KOPT-K1 (cell line): ENCODE measurements around the gene TARBP2.
"Not testable (repeated sequence)": the region's sequence is repeated elsewhere in the genome, so short reads cannot be mapped to it uniquely, and the experiment has no call there.

Source experiments
- H3K27ac ChIP-seq: fragments of 200-600 bp; sonication (generic); 2 replicates; pipeline ENCODE4 v1.5.1; 2016; ENCODE audit warnings: antibody characterized with exemption, mild to moderate bottlenecking, low read depth, low read length; ENCODE audit not compliant: poor library complexity, severe bottlenecking
- H3K36me3 ChIP-seq: fragments of 200-600 bp; sonication (generic); 2 replicates; pipeline ENCODE4 v1.5.1; 2017; ENCODE audit warnings: antibody characterized with exemption, mild to moderate bottlenecking, low read length, moderate library complexity; ENCODE audit not compliant: insufficient read depth
- H3K9me3 ChIP-seq: fragments of 200-600 bp; sonication (generic); 2 replicates; pipeline ENCODE4 v1.5.1; 2017; ENCODE audit warnings: antibody characterized with exemption, low read length, mild to moderate bottlenecking; ENCODE audit not compliant: insufficient read depth, poor library complexity, severe bottlenecking

TARBP2 gene

GRCh38 chr12:53536962-53537361 lies 35.9 kb downstream of the TARBP2 start:
- peaks cover 85% of the 10 kb centered on the region for H3K36me3 ChIP-seq
- no peak overlapping the region for H3K27ac ChIP-seq
- H3K9me3 ChIP-seq, result no peaks in the 10 kb centered on the region

- Histone ChIP-seq H3K36me3 (peaks cover 82% of the 10 kb centered on the region), H3K27ac (no peak overlapping the region), H3K9me3 (no peaks in the 10 kb centered on the region)
These were observed 37.2 kb downstream of the TARBP2 start for GRCh38 chr12:53538209-53538689.

GRCh38 chr12:53539526-53539925 lies 38.4 kb downstream of the TARBP2 start:
- Histone ChIP-seq H3K27ac (no peak overlapping the region), H3K36me3 (peaks cover 70% of the 10 kb centered on the region), H3K9me3 (no peaks in the 10 kb centered on the region)

GRCh38 chr12:53543539-53543938 lies 42.5 kb downstream of the TARBP2 start:
- Histone ChIP-seq H3K36me3 (peaks cover 44% of the 10 kb centered on the region), H3K9me3 (no peaks in the 10 kb centered on the region), H3K27ac (no peak overlapping the region)

GRCh38 chr12:53548354-53548753 lies 47.3 kb downstream of the TARBP2 start:
- peaks cover 32% of the 10 kb centered on the region for H3K36me3 ChIP-seq
- not testable (repeated sequence) for H3K9me3 ChIP-seq, H3K27ac ChIP-seq

- not testable (repeated sequence) for H3K27ac ChIP-seq, H3K9me3 ChIP-seq
- H3K36me3 ChIP-seq, result peaks cover 32% of the 10 kb centered on the region
These were observed 49.0 kb downstream of the TARBP2 start for GRCh38 chr12:53550131-53550530.

GRCh38 chr12:53550595-53550994 lies 49.5 kb downstream of the TARBP2 start:
- Histone ChIP-seq H3K27ac (no peak overlapping the region), H3K36me3 (peaks cover 32% of the 10 kb centered on the region), H3K9me3 (no peaks in the 10 kb centered on the region)

- Histone ChIP-seq H3K36me3 (peaks cover 32% of the 10 kb centered on the region), H3K27ac (peak overlapping the region; percentile 25), H3K9me3 (no peaks in the 10 kb centered on the region)
These were observed 50.8 kb downstream of the TARBP2 start for GRCh38 chr12:53551889-53552291.

- peaks cover 30% of the 10 kb centered on the region for H3K36me3 ChIP-seq
- no peaks in the 10 kb centered on the region for H3K9me3 ChIP-seq
- H3K27ac ChIP-seq, result no peak overlapping the region
These were observed 51.6 kb downstream of the TARBP2 start for GRCh38 chr12:53552361-53553327.
